RPMI8226 (cell line): ENCODE data around the gene SND1.

Experiments
- DNase-seq: peaks from one replicate; pipeline ENCODE4 v3.0.0-alpha.2; 2015

The SND1 gene

GRCh38 chr7:127979728-127980126 is 327.7 kb downstream of the SND1 start:
- DNase-seq = no peak

GRCh38 chr7:127980901-127981300 is 328.9 kb downstream of the SND1 start:
- DNase-seq = no peak

GRCh38 chr7:127981965-127982364 is 330.0 kb downstream of the SND1 start:
- DNase-seq = no peak

GRCh38 chr7:127983804-127984332 is 331.9 kb downstream of the SND1 start:
- DNase-seq = no peak

- no peak for DNase-seq
Measured at GRCh38 chr7:127986581-127987521, 334.9 kb downstream of the SND1 start.

- DNase-seq = no peak
Measured at GRCh38 chr7:127988751-127989150, 336.8 kb downstream of the SND1 start.

- DNase-seq = no peak
Measured at GRCh38 chr7:127993317-127993716, 341.3 kb downstream of the SND1 start.

GRCh38 chr7:127993987-127994386 is 342.0 kb downstream of the SND1 start:
- no peak for DNase-seq

GRCh38 chr7:127995156-127995880 is 343.3 kb downstream of the SND1 start:
- DNase-seq = no peak

- no peak for DNase-seq
Measured at GRCh38 chr7:127995881-127996215, 343.9 kb downstream of the SND1 start.

GRCh38 chr7:127996253-127997071 is 344.5 kb downstream of the SND1 start:
- no peak for DNase-seq

- DNase-seq = no peak
Measured at GRCh38 chr7:127997226-127997922, 345.4 kb downstream of the SND1 start.

- DNase-seq = no peak
Measured at GRCh38 chr7:127998671-127999070, 346.7 kb downstream of the SND1 start.

GRCh38 chr7:128000048-128000447 is 348.1 kb downstream of the SND1 start:
- no peak for DNase-seq

GRCh38 chr7:128000854-128001265 is 348.9 kb downstream of the SND1 start:
- no peak for DNase-seq

GRCh38 chr7:128003167-128003566 is 351.2 kb downstream of the SND1 start:
- peak; percentile 78 for DNase-seq

- DNase-seq = peak; percentile 73
Measured at GRCh38 chr7:128003787-128004186, 351.8 kb downstream of the SND1 start.

- no peak for DNase-seq
Measured at GRCh38 chr7:128004623-128005022, 352.6 kb downstream of the SND1 start.

- no peak for DNase-seq
Measured at GRCh38 chr7:128005117-128005516, 353.1 kb downstream of the SND1 start.

- DNase-seq = no peak
Measured at GRCh38 chr7:128005759-128006159, 353.8 kb downstream of the SND1 start.

GRCh38 chr7:128006550-128007302 is 354.7 kb downstream of the SND1 start:
- DNase-seq = no peak

GRCh38 chr7:128007303-128007680 is 355.3 kb downstream of the SND1 start:
- no peak for DNase-seq
